CD14-positive monocyte (primary cell): Measurements from ENCODE around the gene PSEN2. TPM values are rescaled to one million over a fixed set of nuclear protein-coding genes. Genes with fewer than 3 reads are reported as not detected.

Experiments used
- DNase-seq, 3 donors: peaks; one replicate each; pipeline ENCODE4 v3.0.0-alpha.2; 2011 to 2022
- H2AFZ ChIP-seq: 2 replicates; pipeline ENCODE4 v1.6.0; 2012; ENCODE audit warnings: mild to moderate bottlenecking, low read depth, low read length, inconsistent platforms; ENCODE audit not compliant: insufficient read depth, poor library complexity, severe bottlenecking
- H3K27ac ChIP-seq, 2 donors: 1 replicate in 1 of 2; 2 replicates in 1 of 2; pipeline ENCODE4 v1.5.1; 2012 to 2013; ENCODE audit warnings: low read length in 2 of 2, control low read depth in 1 of 2, inconsistent platforms in 1 of 2, low read depth in 1 of 2, mild to moderate bottlenecking in 1 of 2
- H3K27me3 ChIP-seq, 2 donors: one replicate each; pipeline versions ENCODE4 v1.6.0 to v1.6.1; 2011 to 2013; ENCODE audit warnings: low read length in 2 of 2; ENCODE audit not compliant: control insufficient read depth in 2 of 2, insufficient read depth in 2 of 2
- H3K36me3 ChIP-seq, 2 donors: replicated peaks in 1 of 2; 1 replicate in 1 of 2; 2 replicates in 1 of 2; pipeline versions ENCODE4 v1.5.1 to v1.6.1; 2012 to 2013; ENCODE audit warnings: low read length in 2 of 2, control low read depth in 1 of 2, inconsistent platforms in 1 of 2, mild to moderate bottlenecking in 1 of 2; ENCODE audit not compliant: insufficient read depth in 2 of 2, control insufficient read depth in 1 of 2
- H3K4me1 ChIP-seq, 2 donors: 1 replicate in 1 of 2; 2 replicates in 1 of 2; pipeline versions ENCODE4 v1.5.1 to v1.6.1; 2012 to 2013; ENCODE audit warnings: low read length in 2 of 2, control low read depth in 1 of 2, inconsistent platforms in 1 of 2, mild to moderate bottlenecking in 1 of 2, moderate library complexity in 1 of 2; ENCODE audit not compliant: insufficient read depth in 2 of 2, control insufficient read depth in 1 of 2
- H3K4me2 ChIP-seq: replicated peaks from 2 replicates; pipeline ENCODE3; 2012; ENCODE audit warnings: low read length, moderate library complexity, mild to moderate bottlenecking; ENCODE audit not compliant: poor library complexity, severe bottlenecking; ENCODE audit errors: extremely low read depth
- H3K4me3 ChIP-seq, 3 experiments: fragments of 200-600 bp in 1 of 3; sonication (generic) in 1 of 3; replicated peaks in 1 of 3; 1 replicate in 2 of 3; 2 replicates in 1 of 3; pipeline ENCODE4 v1.5.1; 2011 to 2013; ENCODE audit warnings: low read length in 3 of 3, mild to moderate bottlenecking in 3 of 3, control low read depth in 2 of 3, low read depth in 2 of 3, inconsistent platforms in 1 of 3, moderate library complexity in 1 of 3
- H3K79me2 ChIP-seq: 2 replicates; pipeline ENCODE4 v1.6.0; 2012; ENCODE audit warnings: mild to moderate bottlenecking, control low read depth, inconsistent platforms, low read length, moderate library complexity; ENCODE audit not compliant: insufficient read depth
- H3K9ac ChIP-seq: 2 replicates; pipeline ENCODE4 v1.6.0; 2017; ENCODE audit warnings: low read length, mild to moderate bottlenecking; ENCODE audit not compliant: insufficient read depth, poor library complexity, severe bottlenecking
- H3K9me3 ChIP-seq, 2 donors: replicated peaks in 1 of 2; 1 replicate in 1 of 2; 2 replicates in 1 of 2; pipeline versions ENCODE4 v1.5.1 to v1.6.1; 2012 to 2013; ENCODE audit warnings: low read length in 2 of 2, control low read depth in 1 of 2; ENCODE audit not compliant: control insufficient read depth in 1 of 2, insufficient read depth in 1 of 2
- H4K20me1 ChIP-seq: 2 replicates; pipeline ENCODE4 v1.6.0; 2012; ENCODE audit warnings: mild to moderate bottlenecking, low read length, control low read depth, moderate library complexity; ENCODE audit not compliant: insufficient read depth
- H3K27ac Mint-ChIP-seq, 7 donors: one replicate each; pipeline ENCODE4 v1.8.0; 2020; ENCODE audit warnings: mild to moderate bottlenecking in 7 of 7, mixed read lengths in 7 of 7, moderate library complexity in 6 of 7, inconsistent platforms in 2 of 7
- H3K27me3 Mint-ChIP-seq, 3 donors: one replicate each; pipeline ENCODE4 v1.8.0; 2021 to 2022; ENCODE audit warnings: low read depth in 3 of 3, mild to moderate bottlenecking in 3 of 3, mixed read lengths in 3 of 3, moderate library complexity in 3 of 3, inconsistent platforms in 1 of 3
- H3K36me3 Mint-ChIP-seq, 2 donors: one replicate each; pipeline ENCODE4 v1.8.0; 2020; ENCODE audit warnings: mixed read lengths in 2 of 2, inconsistent platforms in 1 of 2, mild to moderate bottlenecking in 1 of 2
- H3K4me1 Mint-ChIP-seq: one replicate; pipeline ENCODE4 v1.8.0; 2020; ENCODE audit warnings: mild to moderate bottlenecking, mixed read lengths
- H3K4me3 Mint-ChIP-seq, 2 donors: one replicate each; pipeline ENCODE4 v1.8.0; 2020; ENCODE audit warnings: mild to moderate bottlenecking in 2 of 2, mixed read lengths in 2 of 2, moderate library complexity in 1 of 2
- H3K9me3 Mint-ChIP-seq, 7 donors: one replicate each; pipeline ENCODE4 v1.8.0; 2020 to 2022; ENCODE audit warnings: mixed read lengths in 7 of 7, mild to moderate bottlenecking in 6 of 7, moderate library complexity in 6 of 7, inconsistent platforms in 2 of 7
- CTCF ChIP-seq: fragments of 200-600 bp; IDR thresholded peaks from one replicate; pipeline ENCODE4 v1.8.0; 2022; ENCODE audit warnings: antibody characterized with exemption, mild to moderate bottlenecking
- WGBS: methylation state at CpG from one replicate; pipeline ENCODE4 v1.1.5; 2013; ENCODE audit warnings: missing lambda C conversion rate; ENCODE audit not compliant: insufficient coverage; 5-methylcytosine and 5-hydroxymethylcytosine counted together
- intact Hi-C, 2 donors: fragments of 100-400 bp; cut with micrococcal nuclease; formaldehyde crosslinking; loops; one replicate each; pipeline versions ENCODE4 v1.15.0 to v1.15.1; 2023
- polyA plus RNA-seq, 3 donors: library from polyadenylated mRNA; depleted of rRNA in 1 of 3; unstranded in 2 of 3; stranded (reverse) in 1 of 3; fragments of 300-500 nt in 2 of 3; fragments of >200 nt in 1 of 3; fragmentation: Illumina TruSeq in 2 of 3; gene quantifications; 1 replicate in 2 of 3; 2 replicates in 1 of 3; pipeline ENCODE4 v1.2.3, GENCODE V29; 2012 to 2021

Gene PSEN2
- polyA plus RNA-seq, 3 donors, result 8.9 to 11.8 (median 11.4) TPM

GRCh38 chr1:226904772-226905171 is 34.4 kb downstream of the PSEN2 start:
- H2AFZ ChIP-seq, result no peak overlapping the region
- H4K20me1 ChIP-seq, result no peaks in the 10 kb centered on the region
- Mint-ChIP-seq H3K27me3 (no peaks in the 10 kb centered on the region), H3K9me3 (peaks cover 0 to 3% (median 0%) of the 10 kb centered on the region in 7 donors), H3K27ac (peak overlapping the region in 1 of 7 donors; percentile 76), H3K4me1 (no peaks in the 10 kb centered on the region), H3K4me3 (no peak overlapping the region), H3K36me3 (peaks cover 5 to 14% of the 10 kb centered on the region in 2 donors)
- H3K4me3 ChIP-seq, result no peak overlapping the region
- no peak for DNase-seq
- H3K9me3 ChIP-seq, result no peaks in the 10 kb centered on the region
- H3K9ac ChIP-seq, result no peak overlapping the region
- H3K79me2 ChIP-seq, result no peaks in the 10 kb centered on the region
- H3K27me3 ChIP-seq, result no peaks in the 10 kb centered on the region
- H3K4me2 ChIP-seq, result no peak overlapping the region
- TF ChIP-seq CTCF, result no peak
- H3K4me1 ChIP-seq, result no peaks in the 10 kb centered on the region
- H3K27ac ChIP-seq, result no peak overlapping the region
- intact Hi-C loops, result no loop called here
- no CpG with 5 or more reads among the region's 3 CpGs for whole genome bisulfite sequencing
- H3K36me3 ChIP-seq, result no peaks in the 10 kb centered on the region

- no peak for TF ChIP-seq CTCF
- no peak for DNase-seq
- intact Hi-C loops, result no loop called here
- H2AFZ ChIP-seq, result no peak overlapping the region
- no peak overlapping the region for H3K4me3 ChIP-seq
- no peaks in the 10 kb centered on the region for H3K9me3 Mint-ChIP-seq
- no peaks in the 10 kb centered on the region for H3K27me3 ChIP-seq
- no peaks in the 10 kb centered on the region for H3K36me3 ChIP-seq
- no peak overlapping the region for H3K27ac ChIP-seq
- H3K9ac ChIP-seq, result no peak overlapping the region
- H3K79me2 ChIP-seq, result no peaks in the 10 kb centered on the region
- H3K4me3 Mint-ChIP-seq, result no peak overlapping the region
- H3K4me1 ChIP-seq, result no peaks in the 10 kb centered on the region
- no peaks in the 10 kb centered on the region for H4K20me1 ChIP-seq
- no peaks in the 10 kb centered on the region for H3K9me3 ChIP-seq
- H3K4me1 Mint-ChIP-seq, result peaks cover 2% of the 10 kb centered on the region
- H3K36me3 Mint-ChIP-seq, result no peaks in the 10 kb centered on the region
- 97% methylated on average over 10 of the region's 10 CpGs for WGBS
- no peak overlapping the region for H3K27ac Mint-ChIP-seq
- no peaks in the 10 kb centered on the region for H3K27me3 Mint-ChIP-seq
- H3K4me2 ChIP-seq, result no peak overlapping the region
These were observed 38.0 kb downstream of the PSEN2 start for GRCh38 chr1:226908419-226908818.
